Left cardiac atrium (tissue), 4 donors: ENCODE data around the gene KLHL14. TPM values are rescaled to one million over a fixed set of nuclear protein-coding genes. Genes with fewer than 3 reads are reported as not detected.
A peak's percentile ranks its signal among the peaks of the same experiment; 100 is the strongest.
"Not testable (repeated sequence)": the region's sequence is repeated elsewhere in the genome, so short reads cannot be mapped to it uniquely, and the experiment has no call there.

ENCODE experiments used
- ATAC-seq, 2 donors: fragments of 200-7000 bp; cut with Tn5 transposase; one replicate each; pipeline ENCODE4 v1.9.1; 2020; ENCODE audit warnings: mild to moderate bottlenecking in 2 of 2, moderate library complexity in 2 of 2
- DNase-seq: peaks from one replicate; pipeline ENCODE4 v3.0.0-alpha.2; 2020
- intact Hi-C, 2 donors: fragments of 100-400 bp; cut with DNase I; formaldehyde crosslinking; loops; one replicate each; pipeline versions ENCODE4 v1.14.1 to v1.15.1; 2022 to 2023
- total RNA-seq, 2 donors: library from RNA; stranded (reverse); fragmentation: NEBNext Ultra II Directional; extraction: Animal tissue kit (Norgen Biotek cat#: 25700); gene quantifications; one replicate each; pipeline ENCODE4 v1.2.1, GENCODE V29; 2021
- donor health status: DM: no; HTN: yes; CAD: no.
- donor health status: DM: no; HTN: yes; CAD: no; lungs with severe emphysema.
- donor health status: DM: yes; HTN: yes; CAD: no.
- donor health status: Dilated cardiomyopathy.

The KLHL14 gene
- total RNA-seq, 2 donors from 2014 or later, result 0.08 to 0.24 TPM

GRCh38 chr18:32670727-32671126 lies 102.1 kb downstream of the KLHL14 start:
- DNase-seq (no peak), ATAC-seq (no peak)
- intact Hi-C loops, result no loop called here

- ATAC-seq (no peak), DNase-seq (no peak)
- intact Hi-C loops, result no loop called here
Measured at GRCh38 chr18:32669549-32670165, 103.2 kb downstream of the KLHL14 start.

GRCh38 chr18:32668956-32669355 lies 103.9 kb downstream of the KLHL14 start:
- ATAC-seq (no peak), DNase-seq (no peak)
- intact Hi-C loops, result no loop called here

- intact Hi-C loops, result no loop called here
- no peak for ATAC-seq
- no peak for DNase-seq
Measured at GRCh38 chr18:32661486-32662299, 111.1 kb downstream of the KLHL14 start.

- ATAC-seq, intact Hi-C loops, DNase-seq: not testable (repeated sequence)
Measured at GRCh38 chr18:32654507-32654906, 118.3 kb downstream of the KLHL14 start.

- ATAC-seq, intact Hi-C loops, DNase-seq: not testable (repeated sequence)
Measured at GRCh38 chr18:32637659-32638058, 135.2 kb downstream of the KLHL14 start.

- intact Hi-C loops, result no loop called here
- ATAC-seq (no peak), DNase-seq (no peak)
Measured at GRCh38 chr18:32637226-32637625, 135.6 kb downstream of the KLHL14 start.

- ATAC-seq (no peak), DNase-seq (no peak)
- intact Hi-C loops, result no loop called here
Measured at GRCh38 chr18:32634876-32635431, 137.9 kb downstream of the KLHL14 start.

- intact Hi-C loops, result no loop called here
- peak in 1 of 2 donors; percentile 76 for ATAC-seq
- DNase-seq, result no peak
Measured at GRCh38 chr18:32629981-32630700, 142.7 kb downstream of the KLHL14 start.

- no peak for DNase-seq
- ATAC-seq, result no peak
- intact Hi-C loops, result no loop called here
Measured at GRCh38 chr18:32629292-32629691, 143.5 kb downstream of the KLHL14 start.

- intact Hi-C loops, result no loop called here
- ATAC-seq (no peak), DNase-seq (no peak)
Measured at GRCh38 chr18:32624182-32624723, 148.6 kb downstream of the KLHL14 start.

GRCh38 chr18:32623563-32623962 lies 149.3 kb downstream of the KLHL14 start:
- ATAC-seq, result no peak
- intact Hi-C loops, result no loop called here
- no peak for DNase-seq
